ENCODE data around the gene CDA. TPM values are rescaled to one million over a fixed set of nuclear protein-coding genes. Genes with fewer than 3 reads are reported as not detected.

The CDA gene
- total and polyA plus RNA-seq, 9 of the 15 experiments (the other 6 are each of a cell fraction or from before 2014, with no cell fraction given): not detected

DNA sequence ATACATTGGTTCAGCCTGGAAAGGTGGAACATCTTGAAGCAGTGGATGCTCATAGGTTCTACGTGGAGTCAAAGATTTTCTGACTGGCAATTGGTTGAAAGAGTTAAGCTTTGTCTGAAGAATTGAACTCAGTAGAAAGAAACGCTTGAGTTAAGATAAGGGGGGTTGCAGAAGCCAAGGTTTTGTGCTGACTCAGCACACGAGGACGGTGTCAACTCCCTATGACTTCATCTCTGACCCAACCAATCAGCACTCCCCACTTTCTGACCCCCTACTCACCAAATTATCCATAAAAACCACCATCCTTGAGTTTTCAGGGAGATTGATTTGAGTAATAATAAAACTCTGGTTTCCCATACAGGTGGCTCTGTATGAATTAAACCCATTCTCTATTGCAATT is 41.8 kb downstream of the CDA start (continued):
- TF ChIP-seq, protein P1, sequence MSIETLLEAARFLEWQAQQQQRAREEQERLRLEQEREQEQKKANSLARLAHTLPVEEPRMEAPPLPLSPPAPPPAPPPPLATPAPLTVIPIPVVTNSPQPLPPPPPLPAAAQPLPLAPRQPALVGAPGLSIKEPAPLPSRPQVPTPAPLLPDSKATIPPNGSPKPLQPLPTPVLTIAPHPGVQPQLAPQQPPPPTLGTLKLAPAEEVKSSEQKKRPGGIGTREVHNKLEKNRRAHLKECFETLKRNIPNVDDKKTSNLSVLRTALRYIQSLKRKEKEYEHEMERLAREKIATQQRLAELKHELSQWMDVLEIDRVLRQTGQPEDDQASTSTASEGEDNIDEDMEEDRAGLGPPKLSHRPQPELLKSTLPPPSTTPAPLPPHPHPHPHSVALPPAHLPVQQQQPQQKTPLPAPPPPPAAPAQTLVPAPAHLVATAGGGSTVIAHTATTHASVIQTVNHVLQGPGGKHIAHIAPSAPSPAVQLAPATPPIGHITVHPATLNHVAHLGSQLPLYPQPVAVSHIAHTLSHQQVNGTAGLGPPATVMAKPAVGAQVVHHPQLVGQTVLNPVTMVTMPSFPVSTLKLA (conservative IDR thresholded peaks at IDR 0.05): peak in 1 of 2 experiments; percentile 52; a peak in 2 of 4 replicates
- TF ChIP-seq MAFK (IDR thresholded peaks at IDR 0.05; ENCODE audit: low read length) (peak; percentile 100), KDM5B (IDR thresholded peaks at IDR 0.05; ENCODE audit: insufficient replicate concordance, low read depth, low read length) (no peak), EP400 (IDR thresholded peaks at IDR 0.05) (peak; percentile 48; the same call in 1 of the 2 replicates), ZNF551 (CRISPR knock-in tag; IDR thresholded peaks at IDR 0.05) (no peak)
- TF ChIP-seq, protein P2, sequence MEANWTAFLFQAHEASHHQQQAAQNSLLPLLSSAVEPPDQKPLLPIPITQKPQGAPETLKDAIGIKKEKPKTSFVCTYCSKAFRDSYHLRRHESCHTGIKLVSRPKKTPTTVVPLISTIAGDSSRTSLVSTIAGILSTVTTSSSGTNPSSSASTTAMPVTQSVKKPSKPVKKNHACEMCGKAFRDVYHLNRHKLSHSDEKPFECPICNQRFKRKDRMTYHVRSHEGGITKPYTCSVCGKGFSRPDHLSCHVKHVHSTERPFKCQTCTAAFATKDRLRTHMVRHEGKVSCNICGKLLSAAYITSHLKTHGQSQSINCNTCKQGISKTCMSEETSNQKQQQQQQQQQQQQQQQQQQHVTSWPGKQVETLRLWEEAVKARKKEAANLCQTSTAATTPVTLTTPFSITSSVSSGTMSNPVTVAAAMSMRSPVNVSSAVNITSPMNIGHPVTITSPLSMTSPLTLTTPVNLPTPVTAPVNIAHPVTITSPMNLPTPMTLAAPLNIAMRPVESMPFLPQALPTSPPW (CRISPR knock-in tag; IDR thresholded peaks at IDR 0.05): peak; percentile 33; the same call in 1 of the 2 replicates

DNA sequence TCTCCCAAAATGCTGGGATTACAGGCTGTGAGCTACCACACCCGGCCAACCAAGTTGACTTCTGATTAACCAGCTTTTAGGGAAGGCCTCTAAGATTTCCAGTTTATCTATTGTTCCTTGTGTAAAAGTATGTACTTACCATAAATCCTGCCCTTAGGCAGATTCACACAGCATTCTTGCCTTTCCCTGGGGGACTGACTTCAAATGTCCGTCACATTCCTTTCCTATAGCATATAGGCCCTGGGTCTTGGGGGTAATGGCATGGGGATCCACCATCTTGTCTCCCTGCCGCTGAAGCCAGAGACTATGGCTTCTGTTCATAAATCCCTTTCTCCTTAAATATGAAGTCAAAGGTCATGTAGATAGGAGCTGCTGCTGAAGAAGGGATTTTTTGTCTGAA is 43.5 kb downstream of the CDA start:
- WGBS (ENCODE audit: insufficient coverage, low coverage, missing lambda C conversion rate): 80% methylated on average over 3 of the region's 3 CpGs
- TF ChIP-seq NFIC (IDR thresholded peaks at IDR 0.05) (no peak), BMI1 (IDR thresholded peaks at IDR 0.05; ENCODE audit: low read length) (no peak), CBX8 (IDR thresholded peaks at IDR 0.05; ENCODE audit: borderline replicate concordance, extremely low read depth, low read depth, low read length, poor library complexity, severe bottlenecking) (no peak), SLC30A9 (CRISPR knock-in tag; IDR thresholded peaks at IDR 0.05) (no peak), ARHGAP35 (IDR thresholded peaks at IDR 0.05; ENCODE audit: partially characterized antibody) (no peak), U2AF2 (optimal IDR thresholded peaks at IDR 0.05; ENCODE audit: low read depth, low read length) (no peak), KDM1A (IDR thresholded peaks at IDR 0.05) (no peak), GATAD2A (IDR thresholded peaks at IDR 0.05) (no peak), ZNF3 (CRISPR knock-in tag; IDR thresholded peaks at IDR 0.05) (no peak), ZNF224 (CRISPR knock-in tag; IDR thresholded peaks at IDR 0.05) (no peak), ZNF561 (CRISPR knock-in tag; conservative IDR thresholded peaks at IDR 0.05) (no peak), EP300 (IDR thresholded peaks at IDR 0.05; ENCODE audit: low read length) (no peak)
- TF ChIP-seq, protein P3, sequence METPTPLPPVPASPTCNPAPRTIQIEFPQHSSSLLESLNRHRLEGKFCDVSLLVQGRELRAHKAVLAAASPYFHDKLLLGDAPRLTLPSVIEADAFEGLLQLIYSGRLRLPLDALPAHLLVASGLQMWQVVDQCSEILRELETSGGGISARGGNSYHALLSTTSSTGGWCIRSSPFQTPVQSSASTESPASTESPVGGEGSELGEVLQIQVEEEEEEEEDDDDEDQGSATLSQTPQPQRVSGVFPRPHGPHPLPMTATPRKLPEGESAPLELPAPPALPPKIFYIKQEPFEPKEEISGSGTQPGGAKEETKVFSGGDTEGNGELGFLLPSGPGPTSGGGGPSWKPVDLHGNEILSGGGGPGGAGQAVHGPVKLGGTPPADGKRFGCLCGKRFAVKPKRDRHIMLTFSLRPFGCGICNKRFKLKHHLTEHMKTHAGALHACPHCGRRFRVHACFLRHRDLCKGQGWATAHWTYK (CRISPR knock-in tag; IDR thresholded peaks at IDR 0.05): no peak

More for the DNA sequence above, 43.5 kb downstream of the CDA start:
- ChIA-PET CTCF (ENCODE audit: low intra/inter-chr PET ratio) (interaction anchor here (0.6 to 2.0 kb wide), 3 partner anchors 57 to 110 kb away, joined by 3 to 14 read pairs (median 10); no protein-coding TSS in a partner anchor), POLR2A (interaction anchor here (0.6 to 1.1 kb wide), 3 partner anchors 16 to 20 kb away, joined by 3 to 4 read pairs (median 4); no protein-coding TSS in a partner anchor)
- FAIRE-seq (no peak), ATAC-seq (no peak), DNase-seq (ENCODE audit: extremely low read depth in 1 of 4, low spot score in 3 of 4) (no peak)
- Histone ChIP-seq H3K27ac (ENCODE audit: extremely low read depth, low read depth, low read length) (no peak overlapping the region), H2AFZ (ENCODE audit: low read depth, low read length) (peak overlapping the region; percentile 98), H3K4me1 (replicated peaks in 1 of 2; ENCODE audit: control insufficient read depth in 2 of 2, insufficient read depth in 2 of 2, low read length in 2 of 2) (peaks cover 12% of the 10 kb centered on the region in 2 experiments; a peak in 4 of 5 replicates), H3K9ac (ENCODE audit: insufficient read depth in 1 of 2, low read depth in 2 of 2, low read length in 2 of 2) (no peak overlapping the region), H3K36me3 (ENCODE audit: control insufficient read depth, insufficient read depth, low read length) (no peaks in the 10 kb centered on the region), H4K20me1 (replicated peaks; ENCODE audit: control insufficient read depth, insufficient read depth, low read length) (0 out of 2 replicates have a peak, but pooled peaks cover 7% of the 10 kb centered on the region), H3K27me3 (ENCODE audit: control insufficient read depth in 2 of 2, insufficient read depth in 2 of 2, low read length in 2 of 2) (no peaks in the 10 kb centered on the region), H3K4me2 (ENCODE audit: insufficient read depth, low read length) (no peak overlapping the region), H3K9me1 (ENCODE audit: control insufficient read depth, insufficient read depth, low read length) (no peaks in the 10 kb centered on the region), H3K79me2 (ENCODE audit: control insufficient read depth, insufficient read depth, low read length) (no peaks in the 10 kb centered on the region), H3K9me3 (replicated peaks; ENCODE audit: control insufficient read depth, insufficient read depth, low read depth, low read length) (no peaks in the 10 kb centered on the region), H3K4me3 (no peak overlapping the region)
- in situ Hi-C loops (cut with MboI): no loop called here
- intact Hi-C loops (cut with micrococcal nuclease): no loop called here
- BruUV-seq (replicated peaks): no TSS peak
